Lung (tissue), 12 donors: ENCODE results near the gene SLC10A2. TPM values are rescaled to one million over a fixed set of nuclear protein-coding genes. Genes with fewer than 3 reads are reported as not detected.

Source experiments
- ATAC-seq: fragments of 200-7000 bp; cut with Tn5 transposase; one replicate; pipeline ENCODE4 v1.9.1; 2020; ENCODE audit warnings: moderate number of reproducible peaks; ENCODE audit not compliant: insufficient read depth, low FRiP score
- DNase-seq, 3 donors: peaks; one replicate each; pipeline ENCODE4 v3.0.0-alpha.2; 2013 to 2017
- H3K27ac ChIP-seq, 2 donors: one replicate each; pipeline ENCODE4 v1.5.1; 2013; ENCODE audit warnings: mild to moderate bottlenecking in 2 of 2, moderate library complexity in 2 of 2, control low read depth in 1 of 2, inconsistent platforms in 1 of 2, low read depth in 1 of 2, low read length in 1 of 2
- H3K27me3 ChIP-seq, 3 donors: one replicate each; pipeline ENCODE4 v1.5.1; 2013; ENCODE audit warnings: low read length in 2 of 3; ENCODE audit not compliant: control insufficient read depth in 3 of 3, insufficient read depth in 3 of 3
- H3K36me3 ChIP-seq, 4 donors: one replicate each; pipeline ENCODE4 v1.5.1; 2013; ENCODE audit warnings: low read length in 4 of 4, mild to moderate bottlenecking in 1 of 4, moderate library complexity in 1 of 4; ENCODE audit not compliant: control insufficient read depth in 4 of 4, insufficient read depth in 4 of 4
- H3K4me1 ChIP-seq, 5 donors: one replicate each; pipeline ENCODE4 v1.5.1; 2013; ENCODE audit warnings: low read length in 5 of 5, mild to moderate bottlenecking in 2 of 5, moderate library complexity in 1 of 5; ENCODE audit not compliant: control insufficient read depth in 5 of 5, insufficient read depth in 5 of 5
- H3K4me3 ChIP-seq: one replicate; pipeline ENCODE4 v1.5.1; 2013; ENCODE audit warnings: mild to moderate bottlenecking, control low read depth, moderate library complexity
- H3K9ac ChIP-seq, 2 donors: one replicate each; pipeline ENCODE4 v1.5.1; 2013; ENCODE audit warnings: low read length in 2 of 2, control low read depth in 1 of 2; ENCODE audit not compliant: insufficient read depth in 1 of 2
- H3K9me3 ChIP-seq, 4 donors: one replicate each; pipeline ENCODE4 v1.5.1; 2013; ENCODE audit warnings: low read length in 3 of 4, mild to moderate bottlenecking in 1 of 4, moderate library complexity in 1 of 4; ENCODE audit not compliant: control insufficient read depth in 4 of 4, insufficient read depth in 3 of 4
- CTCF ChIP-seq: IDR thresholded peaks from 2 replicates; pipeline ENCODE4 v1.5.1; 2012; ENCODE audit warnings: mild to moderate bottlenecking; ENCODE audit errors: control extremely low read depth, extremely low read depth
- WGBS, 2 donors: extraction: QIAGEN DNeasy Blood & Tissue Kit; methylation state at CpG; one replicate each; pipeline ENCODE4 v1.1.7; 2013; 5-methylcytosine and 5-hydroxymethylcytosine counted together
- polyA plus RNA-seq, 2 donors: library from polyadenylated mRNA; stranded (reverse); fragments of 200-250 nt; gene quantifications; one replicate each; pipeline ENCODE4 v1.2.1, GENCODE V29; 2013
- total RNA-seq, 2 donors: library from RNA; depleted of rRNA in 1 of 2; stranded (reverse); fragments of >200 nt in 1 of 2; gene quantifications; one replicate each; pipeline ENCODE4 v1.2.1, GENCODE V29; 2014 to 2021
- donor health status: control.
- donor health status: control.
- donor health status: Bipolar disorder and iron deficiency.
- donor health status: healthy.
- donor health status: DM: yes; HTN: yes; CAD: no.

Gene SLC10A2
- total and polyA plus RNA-seq, 4 donors, result 13.7 TPM; not detected in 3

- no peak for TF ChIP-seq CTCF
- WGBS, 2 donors, result 51 to 61% methylated on average over 3 of the region's 3 CpGs
- ATAC-seq, result no peak
- H3K4me1 ChIP-seq, result peaks cover 0 to 21% (median 6%) of the 10 kb centered on the region in 5 donors
- no peaks in the 10 kb centered on the region for H3K27me3 ChIP-seq
- DNase-seq, result no peak
- H3K9me3 ChIP-seq, result peaks cover 0 to 3% (median under 1%) of the 10 kb centered on the region in 4 donors
- H3K27ac ChIP-seq, result no peak overlapping the region
- H3K9ac ChIP-seq, result no peak overlapping the region
- peaks cover 0 to under 1% (median 0%) of the 10 kb centered on the region in 4 donors for H3K36me3 ChIP-seq
- no peak overlapping the region for H3K4me3 ChIP-seq
Observed at GRCh38 chr13:103022336-103022735, 43.9 kb downstream of the SLC10A2 start.

- Histone ChIP-seq H3K27ac (no peak overlapping the region), H3K4me1 (peaks cover 0 to 23% (median 6%) of the 10 kb centered on the region in 5 donors), H3K4me3 (no peak overlapping the region), H3K9ac (no peak overlapping the region), H3K36me3 (no peaks in the 10 kb centered on the region), H3K27me3 (no peaks in the 10 kb centered on the region), H3K9me3 (no peaks in the 10 kb centered on the region)
- ATAC-seq (no peak), DNase-seq (peak in 2 of 3 donors; percentile 81 to 91)
- TF ChIP-seq CTCF, result no peak
- 53 to 79% methylated on average over 2 of the region's 2 CpGs for WGBS, 2 donors
Observed at GRCh38 chr13:103018556-103018955, 47.7 kb downstream of the SLC10A2 start.

- no peaks in the 10 kb centered on the region for H3K27me3 ChIP-seq
- no peaks in the 10 kb centered on the region for H3K9me3 ChIP-seq
- ATAC-seq (no peak), DNase-seq (no peak)
- no peaks in the 10 kb centered on the region for H3K36me3 ChIP-seq
- no peak overlapping the region for H3K4me3 ChIP-seq
- peaks cover 0 to 6% (median 3%) of the 10 kb centered on the region in 5 donors for H3K4me1 ChIP-seq
- H3K9ac ChIP-seq, result no peak overlapping the region
- WGBS, 2 donors, result 91 to 93% methylated on average over 3 of the region's 3 CpGs
- no peak overlapping the region for H3K27ac ChIP-seq
- TF ChIP-seq CTCF, result no peak
Observed at GRCh38 chr13:103012646-103013045, 53.6 kb downstream of the SLC10A2 start.
